SH-SY5Y (cell line): ENCODE measurements around the gene MDH1B.

ENCODE experiments used
- GATA2 ChIP-seq: IDR thresholded peaks from 2 replicates; pipeline ENCODE4 v1.6.1; 2011; ENCODE audit warnings: mild to moderate bottlenecking, low read depth, low read length
- GATA3 ChIP-seq: IDR thresholded peaks from 2 replicates; pipeline ENCODE4 v1.6.1; 2011; ENCODE audit warnings: low read depth, mild to moderate bottlenecking, low read length, moderate library complexity

Gene MDH1B

DNA sequence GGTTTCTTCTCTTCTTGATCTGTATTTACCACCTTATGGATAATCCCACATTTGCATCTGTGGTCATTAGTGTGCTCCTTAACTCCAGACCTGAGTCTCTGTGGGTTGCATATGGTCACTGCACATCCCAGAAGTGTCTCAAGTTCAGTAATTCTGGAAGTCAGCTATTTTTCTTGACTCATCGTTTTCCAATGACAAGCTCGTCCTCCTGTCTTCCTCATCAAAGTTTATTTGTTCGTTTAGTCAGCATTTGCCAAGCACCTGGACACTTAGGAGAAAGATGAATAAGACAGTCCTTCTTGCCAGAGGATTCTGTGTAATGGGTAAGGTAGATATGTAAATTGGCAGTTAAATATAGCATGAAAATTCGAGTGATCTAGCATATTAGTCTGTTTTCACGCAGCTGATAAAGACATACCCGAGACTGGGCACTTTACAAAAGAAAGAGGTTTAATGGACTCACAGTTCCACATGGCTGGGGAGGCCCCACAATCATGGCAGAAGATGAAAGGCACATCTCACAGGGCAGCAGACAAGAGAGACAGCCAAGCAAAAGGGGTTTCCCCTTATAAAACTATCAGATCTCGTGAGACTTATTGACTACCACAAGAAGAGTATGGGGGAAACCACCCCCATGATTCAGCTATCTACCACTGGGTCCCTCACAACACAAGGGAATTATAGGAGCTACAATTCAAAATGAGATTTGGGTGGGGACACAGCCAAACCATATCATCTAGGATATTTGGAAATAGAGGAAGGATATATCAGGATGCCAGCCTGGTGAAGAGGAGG, 19.6 kb upstream of the MDH1B start:
- TF ChIP-seq GATA3 (no peak), GATA2 (no peak)

DNA sequence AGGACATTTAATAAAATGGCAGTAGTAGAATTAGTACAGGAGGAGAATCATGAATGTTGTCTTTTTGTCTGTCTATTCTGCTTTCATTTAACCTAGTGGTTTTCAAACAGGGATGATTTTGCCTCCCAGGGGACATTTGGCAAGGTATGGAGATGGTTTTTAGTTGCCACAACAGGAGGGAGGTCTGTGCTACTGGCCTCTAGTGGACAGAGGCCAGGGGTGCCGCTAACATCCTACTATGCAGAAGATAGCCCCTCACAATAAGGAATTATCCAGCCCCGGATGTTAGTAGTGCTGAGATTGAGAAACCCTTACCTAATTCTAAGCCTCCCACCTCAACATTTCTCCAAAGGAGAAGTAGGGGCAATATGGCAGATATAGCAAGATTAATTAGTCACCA, 18.6 kb upstream of the MDH1B start:
- TF ChIP-seq GATA3 (no peak), GATA2 (no peak)

DNA sequence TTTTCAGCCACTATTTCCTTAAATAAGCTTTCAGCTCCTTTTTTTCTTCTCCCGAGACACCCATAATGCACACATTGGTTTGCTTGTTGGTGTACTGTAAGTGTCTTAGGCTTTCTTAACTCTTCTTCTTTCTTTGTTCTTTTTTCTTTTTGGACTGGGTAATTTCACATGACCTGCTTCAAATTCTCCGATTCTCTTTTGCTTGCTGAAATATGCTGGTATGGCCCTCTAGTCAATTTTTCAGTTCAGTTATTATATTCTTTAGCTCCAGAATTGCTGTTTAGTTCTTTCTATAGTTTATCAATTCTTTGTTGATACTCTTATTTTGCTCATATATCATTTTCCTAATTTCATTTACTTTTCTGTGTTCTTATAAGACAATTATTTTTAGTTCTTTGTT, 15.5 kb upstream of the MDH1B start:
- no peak for TF ChIP-seq GATA2
- no peak for TF ChIP-seq GATA3

DNA sequence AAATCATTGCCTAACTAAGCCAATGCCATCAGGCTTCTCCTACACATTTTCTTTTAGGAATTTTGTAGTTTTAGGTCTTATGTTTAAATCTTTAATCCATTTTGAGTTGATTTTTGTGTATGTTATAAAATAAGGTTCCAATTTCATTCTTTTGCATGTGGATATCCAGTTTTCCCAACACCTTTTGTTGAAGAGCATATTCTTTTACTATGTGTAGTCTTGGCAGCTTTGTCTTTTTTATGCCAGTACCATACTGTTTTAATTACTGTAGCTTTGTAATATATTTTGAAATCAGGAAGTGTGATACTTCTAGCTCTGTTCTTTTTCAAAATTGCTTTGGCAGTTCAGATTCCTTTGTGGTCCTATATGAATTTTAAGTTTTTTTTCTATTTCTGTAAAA, 11.3 kb upstream of the MDH1B start:
- TF ChIP-seq GATA3 = no peak
- no peak for TF ChIP-seq GATA2

DNA sequence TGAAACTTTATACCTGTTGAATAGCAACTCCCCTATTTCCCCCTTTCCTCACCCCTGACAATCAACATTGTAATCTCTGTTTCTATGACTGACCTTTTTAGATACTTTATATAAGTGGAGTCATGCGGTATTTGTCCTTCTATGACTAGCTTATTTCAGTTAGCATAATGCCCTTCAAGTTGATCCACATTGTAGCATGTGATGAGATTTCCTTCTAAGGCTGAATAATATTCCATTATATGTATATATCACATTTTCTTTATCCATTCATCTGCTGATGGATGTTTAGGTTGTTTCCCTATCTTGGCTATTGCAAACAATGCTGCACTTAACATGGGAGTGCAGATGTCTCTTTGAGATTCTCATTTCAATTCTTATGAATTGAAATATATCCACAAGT, 9.7 kb upstream of the MDH1B start:
- no peak for TF ChIP-seq GATA2
- TF ChIP-seq GATA3 = no peak

DNA sequence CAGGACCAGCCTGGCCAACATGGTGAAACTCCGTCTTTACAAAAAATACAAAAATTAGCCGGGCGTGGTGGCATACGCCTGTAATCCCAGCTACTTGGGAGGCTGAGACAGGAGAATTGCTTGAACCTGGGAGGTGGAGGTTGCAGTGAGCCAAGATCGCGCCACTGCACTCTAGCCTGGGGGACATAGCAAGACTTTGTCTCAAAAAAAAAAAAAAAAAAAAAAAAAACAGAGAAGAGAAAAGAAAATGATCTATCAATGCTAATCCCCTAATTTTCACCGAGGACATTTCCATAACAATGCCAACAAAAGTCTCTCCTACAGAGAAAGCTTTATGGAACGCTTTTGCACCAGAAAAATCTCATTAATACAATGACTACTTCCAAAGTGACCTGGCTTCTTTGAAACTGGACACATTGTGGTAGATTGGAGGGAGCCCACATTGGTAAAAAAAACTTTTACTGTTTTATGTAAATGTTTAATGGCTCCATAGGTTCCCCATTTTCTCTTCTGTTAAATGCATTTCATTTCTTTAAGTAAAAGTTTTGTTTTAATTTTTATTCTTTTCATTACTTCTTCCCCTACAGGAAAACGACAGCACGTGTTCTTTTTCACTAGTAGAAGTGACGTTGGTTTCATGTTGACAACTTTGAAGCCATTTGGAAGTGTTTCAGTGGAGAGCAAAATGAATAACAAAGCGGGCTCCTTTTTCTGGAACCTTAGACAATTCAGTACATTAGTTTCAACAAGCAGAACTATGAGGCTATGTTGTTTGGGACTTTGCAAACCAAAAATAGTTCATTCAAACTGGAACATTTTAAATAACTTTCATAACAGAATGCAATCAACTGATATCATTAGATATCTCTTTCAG, 1.2 kb upstream of the MDH1B start:
- no peak for TF ChIP-seq GATA3
- no peak for TF ChIP-seq GATA2

DNA sequence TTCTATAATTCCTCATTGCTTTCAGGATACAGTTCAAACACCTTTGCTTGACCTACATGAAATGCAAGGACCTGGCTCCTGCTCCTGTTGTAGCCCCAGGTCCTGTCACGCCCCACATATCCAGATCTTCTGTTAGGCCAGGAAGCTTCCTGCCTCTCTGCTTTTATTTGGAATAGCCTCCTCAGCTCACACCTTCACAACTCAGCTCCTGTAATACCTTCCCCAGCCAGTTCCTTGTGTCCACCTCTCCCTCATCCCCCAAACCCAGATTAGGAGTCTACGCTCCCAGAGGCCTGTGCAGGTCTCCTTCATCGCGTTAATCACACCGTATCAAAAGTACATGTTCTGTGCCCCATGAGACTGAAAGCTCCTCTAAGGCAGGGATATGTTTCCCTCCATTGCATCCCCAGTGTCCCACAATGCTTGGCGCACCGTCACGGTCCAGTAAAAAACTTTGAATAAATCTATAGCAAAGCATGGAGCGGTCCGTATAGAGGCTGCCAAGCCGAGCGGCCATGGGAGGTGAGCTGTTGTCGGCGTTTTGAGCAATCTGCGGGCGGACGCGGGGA, 371 bp downstream of the MDH1B start:
- TF ChIP-seq GATA2 (no peak), GATA3 (no peak)

DNA sequence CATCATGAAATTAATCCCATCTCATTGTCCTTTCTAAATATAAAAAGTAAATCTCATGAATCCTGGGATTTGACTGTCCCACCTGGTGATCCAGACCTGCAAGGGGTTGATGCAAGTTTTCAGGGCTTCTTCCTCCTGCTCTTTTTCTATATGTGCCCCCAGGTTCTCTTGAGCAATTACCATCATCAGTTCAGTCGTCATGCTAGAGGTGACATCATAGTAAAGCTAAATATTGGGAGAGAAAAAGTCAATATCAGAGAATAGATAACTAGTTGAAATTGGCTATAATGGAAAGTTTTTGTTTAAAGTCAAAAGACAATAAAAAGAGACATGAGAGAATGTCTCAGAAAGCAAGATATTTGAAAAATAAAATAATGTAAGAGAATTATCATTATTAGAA, 8.3 kb downstream of the MDH1B start:
- TF ChIP-seq GATA2 (no peak), GATA3 (no peak)

DNA sequence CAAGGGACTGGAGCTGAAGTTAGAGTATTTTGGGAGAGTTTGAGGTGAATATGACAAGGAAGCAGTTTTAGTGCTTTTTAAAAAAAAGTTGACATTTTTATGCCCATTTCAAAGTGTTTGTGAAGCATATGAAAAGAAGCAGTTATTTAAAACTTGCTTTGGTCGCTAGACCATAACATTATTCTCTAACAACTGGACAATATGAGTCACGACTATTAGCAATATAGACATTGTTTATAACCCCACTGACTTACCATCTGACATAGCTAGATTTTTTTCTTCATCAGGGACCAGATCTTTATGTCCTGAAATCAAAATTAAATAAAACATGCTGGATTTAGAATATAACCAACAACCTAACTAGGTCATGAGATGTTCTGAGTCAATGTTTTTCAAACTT, 24.3 kb downstream of the MDH1B start:
- TF ChIP-seq GATA2 (no peak), GATA3 (no peak)

DNA sequence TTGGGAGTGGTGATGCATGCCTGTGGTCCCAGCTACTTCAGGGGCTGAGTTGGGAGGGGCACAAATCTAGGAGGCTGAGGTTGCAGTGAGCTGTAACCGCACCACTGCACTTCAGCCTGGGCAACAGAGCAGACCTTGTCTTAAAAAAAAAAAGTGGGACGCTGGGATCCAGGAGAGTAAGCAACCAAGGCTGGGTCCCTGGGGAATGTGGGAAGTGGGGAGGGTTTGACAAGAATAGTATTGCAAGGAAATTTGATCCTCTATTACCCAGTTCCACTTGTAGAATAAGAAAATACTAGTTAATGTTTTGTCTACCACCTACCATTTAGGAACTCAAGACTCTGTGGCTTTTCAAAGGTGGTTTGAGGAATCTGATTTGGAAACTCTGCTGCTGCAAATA, 25.9 kb downstream of the MDH1B start:
- TF ChIP-seq GATA2 (no peak), GATA3 (no peak)

DNA sequence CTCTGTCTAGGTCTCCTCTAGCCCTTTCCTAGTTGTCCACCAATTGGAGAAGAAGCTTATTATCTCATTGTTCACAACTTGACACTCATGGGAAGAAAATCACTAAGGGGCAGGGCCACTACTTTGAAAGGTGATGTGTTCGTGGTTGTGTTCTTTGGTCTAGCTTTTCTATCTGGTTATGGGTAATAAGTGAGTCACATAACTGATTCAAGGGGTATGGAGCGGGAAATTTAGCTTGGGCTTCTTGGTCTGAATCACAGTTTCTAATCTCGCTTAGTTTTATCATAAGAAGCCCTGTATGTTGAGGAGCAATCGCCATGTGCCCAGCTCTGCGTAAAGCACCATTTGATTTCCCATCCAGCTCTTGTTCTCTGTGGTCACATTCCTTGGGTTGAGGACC, 28.2 kb downstream of the MDH1B start:
- no peak for TF ChIP-seq GATA3
- TF ChIP-seq GATA2 = no peak

DNA sequence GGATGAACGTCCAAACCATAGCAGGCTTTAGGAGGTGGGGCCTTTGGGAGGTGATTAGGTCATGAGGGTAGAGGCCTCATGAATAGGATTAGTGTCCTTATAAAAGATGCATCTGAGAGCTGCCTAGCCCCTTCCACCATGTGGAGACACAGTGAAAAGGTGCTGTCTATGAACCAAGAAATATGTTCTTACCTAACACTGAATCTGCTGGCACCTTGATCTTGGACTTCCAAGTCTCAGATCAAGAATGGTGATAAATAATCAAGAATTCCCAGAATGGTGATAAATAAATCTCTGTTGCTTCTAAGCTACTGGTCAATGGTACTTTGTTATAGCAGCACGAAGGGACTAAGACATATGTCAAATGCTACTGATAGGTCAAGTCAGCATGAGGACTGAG, 31.8 kb downstream of the MDH1B start:
- TF ChIP-seq GATA2 = no peak
- no peak for TF ChIP-seq GATA3

DNA sequence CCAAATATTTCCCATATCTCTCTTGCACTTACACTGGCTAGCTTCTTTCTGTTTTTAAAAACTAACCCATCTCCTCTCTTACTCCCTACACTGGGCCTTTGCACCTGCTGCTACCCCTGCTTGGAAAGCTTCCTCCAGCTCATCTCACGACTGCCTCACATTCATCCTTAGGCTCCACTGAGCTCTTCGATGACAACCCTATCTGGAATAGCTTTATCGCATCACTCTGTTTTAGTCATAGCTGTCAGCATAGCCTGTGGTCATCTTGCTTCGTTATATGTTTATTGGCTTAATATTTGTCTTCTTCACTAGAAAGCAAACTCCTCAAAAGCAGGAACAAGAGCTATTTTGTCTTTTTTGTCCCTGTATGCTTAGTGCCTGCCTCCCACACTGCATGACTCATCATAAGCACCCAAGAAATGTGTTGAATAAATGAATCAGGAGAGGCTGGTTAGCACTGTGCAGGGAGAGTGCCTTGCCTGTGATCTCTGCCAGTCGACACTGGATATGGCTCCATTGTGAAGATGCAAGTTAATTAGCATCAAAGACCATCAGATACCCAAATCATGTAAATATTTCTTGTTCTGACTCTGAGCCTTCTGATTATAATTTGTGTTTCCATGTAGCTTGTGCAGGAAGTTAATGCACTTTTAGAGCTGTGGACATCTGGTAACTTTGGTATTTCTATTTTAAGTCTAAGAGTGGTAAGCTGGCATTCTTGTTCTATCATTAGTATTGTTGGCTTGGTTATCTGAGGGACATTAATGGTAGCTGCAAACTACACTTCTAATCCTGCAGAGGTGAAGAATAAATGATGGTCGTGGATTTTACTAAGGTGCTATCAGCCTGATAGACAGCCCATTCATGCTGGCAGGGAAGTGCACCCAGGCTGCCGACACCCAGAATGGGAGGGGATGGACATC, 36.6 kb downstream of the MDH1B start:
- TF ChIP-seq GATA2 (no peak), GATA3 (no peak)

DNA sequence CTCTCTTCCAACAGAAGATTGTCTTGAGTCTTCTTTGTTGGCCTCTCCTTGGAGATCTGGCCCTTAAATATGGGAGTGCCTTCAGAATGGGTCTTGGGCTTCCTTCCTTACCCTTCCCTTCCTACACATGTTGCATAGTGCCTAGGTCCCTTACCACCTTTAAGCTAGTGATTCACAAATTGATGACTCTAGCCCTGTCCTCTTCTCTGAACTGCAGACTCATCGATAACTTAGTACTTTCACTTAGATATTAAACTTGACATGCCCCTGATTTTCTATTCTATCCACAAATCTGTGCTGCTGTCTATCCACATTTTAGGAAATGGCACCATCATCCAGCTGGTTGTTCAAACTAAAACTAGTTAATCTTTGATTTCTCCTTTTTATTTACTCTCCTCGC, 37.8 kb downstream of the MDH1B start:
- TF ChIP-seq GATA3 = no peak
- no peak for TF ChIP-seq GATA2
